GM18526 (cell line): ENCODE measurements around the gene SNAPC4.

Source experiments
- POLR2A ChIP-seq: IDR thresholded peaks from 3 replicates; pipeline ENCODE4 v1.6.1; 2011; ENCODE audit not compliant: insufficient read length; ENCODE audit errors: extremely low read depth

Gene SNAPC4

GRCh38 chr9:136392538-136393449 is 7.2 kb downstream of the SNAPC4 start:
- no peak for TF ChIP-seq POLR2A

GRCh38 chr9:136391737-136392537 is 8.0 kb downstream of the SNAPC4 start:
- no peak for TF ChIP-seq POLR2A

- TF ChIP-seq POLR2A, result no peak
Measured at GRCh38 chr9:136389396-136389795, 10.6 kb downstream of the SNAPC4 start.

- no peak for TF ChIP-seq POLR2A
Measured at GRCh38 chr9:136387217-136387616, 12.8 kb downstream of the SNAPC4 start.

GRCh38 chr9:136386018-136386417 is 14.0 kb downstream of the SNAPC4 start:
- TF ChIP-seq POLR2A, result no peak

GRCh38 chr9:136385015-136385414 is 15.0 kb downstream of the SNAPC4 start:
- no peak for TF ChIP-seq POLR2A

GRCh38 chr9:136383436-136383835 is 16.5 kb downstream of the SNAPC4 start:
- TF ChIP-seq POLR2A, result no peak

GRCh38 chr9:136381966-136382513 is 17.9 kb downstream of the SNAPC4 start:
- TF ChIP-seq POLR2A, result no peak

GRCh38 chr9:136381311-136381710 is 18.7 kb downstream of the SNAPC4 start:
- TF ChIP-seq POLR2A, result no peak

- TF ChIP-seq POLR2A, result no peak
Measured at GRCh38 chr9:136380381-136380780, 19.6 kb downstream of the SNAPC4 start.

GRCh38 chr9:136379891-136380290 is 20.1 kb downstream of the SNAPC4 start:
- no peak for TF ChIP-seq POLR2A

GRCh38 chr9:136379401-136379800 is 20.6 kb downstream of the SNAPC4 start:
- TF ChIP-seq POLR2A, result no peak

GRCh38 chr9:136379003-136379287 is 21.0 kb downstream of the SNAPC4 start:
- TF ChIP-seq POLR2A, result no peak

GRCh38 chr9:136378170-136379002 is 21.6 kb downstream of the SNAPC4 start:
- no peak for TF ChIP-seq POLR2A
